ENCODE results near the gene S100A16.
"Not testable (repeated sequence)": the region's sequence is repeated elsewhere in the genome, so short reads cannot be mapped to it uniquely, and the experiment has no call there.

S100A16 gene

DNA sequence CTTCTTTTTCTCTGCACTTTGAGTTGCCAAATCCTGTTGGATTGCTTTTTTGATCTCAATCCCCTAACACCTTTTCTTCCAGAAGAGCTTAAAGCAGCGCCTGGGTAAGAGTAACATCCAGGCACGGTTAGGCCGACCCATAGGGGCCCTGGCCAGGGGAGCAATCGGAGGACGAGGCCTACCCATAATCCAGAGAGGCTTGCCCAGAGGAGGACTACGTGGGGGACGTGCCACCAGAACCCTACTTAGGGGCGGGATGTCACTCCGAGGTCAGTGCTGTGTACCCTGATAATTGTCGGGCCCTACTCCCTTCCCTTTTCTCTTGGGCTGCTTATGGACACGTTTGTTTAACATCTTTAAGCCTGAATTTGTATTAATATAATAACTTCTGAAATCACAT lies 29.2 kb upstream of the S100A16 start:
- no peak for DNase-seq (ENCODE audit: low spot score)
- Histone ChIP-seq H2AK5ac (ENCODE audit: low read depth, low read length) (no peak overlapping the region), H3K36me3 (replicated peaks in 1 of 2; ENCODE audit: control insufficient read depth in 2 of 2, insufficient read depth in 2 of 2, low read length in 2 of 2) (peaks cover 43 to 100% of the 10 kb centered on the region in 2 donors)

DNA sequence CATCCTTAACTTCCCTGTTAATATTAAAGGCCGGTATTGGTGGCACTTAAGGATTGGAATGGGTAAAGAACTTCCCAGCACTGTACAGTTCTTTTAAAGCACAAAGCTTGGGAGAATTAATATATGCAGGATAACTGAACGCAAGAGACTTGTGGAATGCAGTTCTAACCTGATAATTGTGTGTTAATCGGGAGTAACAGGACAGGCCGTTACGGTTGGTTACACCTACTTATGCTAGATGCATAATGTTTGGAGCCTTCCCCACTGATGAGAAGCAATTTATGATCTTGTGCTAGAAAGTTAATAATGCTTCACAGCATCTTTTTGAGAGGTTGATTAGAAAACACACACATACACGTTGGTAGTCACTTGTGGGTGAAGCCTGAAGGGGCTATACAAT lies 27.9 kb upstream of the S100A16 start:
- H3K4ac ChIP-seq (ENCODE audit: low read length) = no peak overlapping the region
- no peak overlapping the region for H2BK12ac ChIP-seq (ENCODE audit: low read length)
- H4K91ac ChIP-seq (ENCODE audit: low read depth, low read length, poor library complexity) = no peak overlapping the region
- no CpG with 5 or more reads among the region's 6 CpGs for WGBS, 2 donors (ENCODE audit: extremely low coverage in 2 of 2, insufficient read length in 2 of 2, insufficient replicate concordance in 1 of 2)
- H4K8ac ChIP-seq (ENCODE audit: low read depth, low read length) = no peak overlapping the region
- H3K9me3 ChIP-seq (replicated peaks in 1 of 2; ENCODE audit: control insufficient read depth in 2 of 2, insufficient read depth in 1 of 2, low read depth in 1 of 2, low read length in 2 of 2) = peaks cover 0 to 5% of the 10 kb centered on the region in 2 donors
- peaks cover 5% of the 10 kb centered on the region for H3K79me1 ChIP-seq (ENCODE audit: low read depth, low read length)
- H3K9ac ChIP-seq (ENCODE audit: low read depth, low read length, poor library complexity) = no peak overlapping the region
- H2BK5ac ChIP-seq (ENCODE audit: low read length) = no peak overlapping the region
- no peak overlapping the region for H3K23ac ChIP-seq (ENCODE audit: low read depth, low read length, poor library complexity)
- no peak overlapping the region for H3K4me3 ChIP-seq (ENCODE audit: low read length in 2 of 2)
- H3K4me2 ChIP-seq (ENCODE audit: insufficient read depth, low read length, poor library complexity, severe bottlenecking) = no peak overlapping the region
- H3K36me3 ChIP-seq (replicated peaks in 1 of 2; ENCODE audit: control insufficient read depth in 2 of 2, insufficient read depth in 2 of 2, low read length in 2 of 2) = peaks cover 49 to 100% of the 10 kb centered on the region in 2 donors
- no peak overlapping the region for H3K18ac ChIP-seq (ENCODE audit: low read length)
- no peaks in the 10 kb centered on the region for H3K27me3 ChIP-seq (ENCODE audit: control insufficient read depth in 3 of 3, insufficient read depth in 3 of 3, low read depth in 1 of 3, low read length in 3 of 3)
- no peak overlapping the region for H2BK120ac ChIP-seq (ENCODE audit: low read depth, low read length)
- no peak overlapping the region for H3K14ac ChIP-seq (ENCODE audit: low read length)
- H2AFZ ChIP-seq (ENCODE audit: low read length) = no peak overlapping the region
- H3K4me1 ChIP-seq (ENCODE audit: control insufficient read depth in 2 of 2, insufficient read depth in 1 of 2, low read depth in 1 of 2, low read length in 2 of 2) = no peaks in the 10 kb centered on the region
- H2BK15ac ChIP-seq (ENCODE audit: low read length) = no peak overlapping the region
- no peak overlapping the region for H3K27ac ChIP-seq (replicated peaks; ENCODE audit: low read length)
- H2AK5ac ChIP-seq (ENCODE audit: low read depth, low read length) = no peak overlapping the region
- no peak for DNase-seq (ENCODE audit: low spot score)

More for the DNA sequence above, 29.2 kb upstream of the S100A16 start:
- H3K27me3 ChIP-seq (ENCODE audit: control insufficient read depth in 3 of 3, insufficient read depth in 3 of 3, low read depth in 1 of 3, low read length in 3 of 3) = no peaks in the 10 kb centered on the region
- no peak overlapping the region for H2BK12ac ChIP-seq (ENCODE audit: low read length)
- H3K27ac ChIP-seq (replicated peaks; ENCODE audit: low read length) = no peak overlapping the region
- no peaks in the 10 kb centered on the region for H3K4me1 ChIP-seq (ENCODE audit: control insufficient read depth in 2 of 2, insufficient read depth in 1 of 2, low read depth in 1 of 2, low read length in 2 of 2)
- no peak overlapping the region for H2BK15ac ChIP-seq (ENCODE audit: low read length)
- no peak overlapping the region for H3K9ac ChIP-seq (ENCODE audit: low read depth, low read length, poor library complexity)
- H3K4me3 ChIP-seq (ENCODE audit: low read length in 2 of 2) = no peak overlapping the region
- no peak overlapping the region for H4K8ac ChIP-seq (ENCODE audit: low read depth, low read length)
- no peak overlapping the region for H3K18ac ChIP-seq (ENCODE audit: low read length)
- no CpG with 5 or more reads among the region's 11 CpGs for WGBS, 2 donors (ENCODE audit: extremely low coverage in 2 of 2, insufficient read length in 2 of 2, insufficient replicate concordance in 1 of 2)
- H3K14ac ChIP-seq (ENCODE audit: low read length) = no peak overlapping the region
- H3K23ac ChIP-seq (ENCODE audit: low read depth, low read length, poor library complexity) = no peak overlapping the region
- no peak overlapping the region for H2AFZ ChIP-seq (ENCODE audit: low read length)
- H2BK120ac ChIP-seq (ENCODE audit: low read depth, low read length) = no peak overlapping the region
- no peak overlapping the region for H3K4ac ChIP-seq (ENCODE audit: low read length)
- no peak overlapping the region for H4K91ac ChIP-seq (ENCODE audit: low read depth, low read length, poor library complexity)
- H3K9me3 ChIP-seq (replicated peaks in 1 of 2; ENCODE audit: control insufficient read depth in 2 of 2, insufficient read depth in 1 of 2, low read depth in 1 of 2, low read length in 2 of 2) = no peaks in the 10 kb centered on the region
- peaks cover 2% of the 10 kb centered on the region for H3K79me1 ChIP-seq (ENCODE audit: low read depth, low read length)
- no peak overlapping the region for H2BK5ac ChIP-seq (ENCODE audit: low read length)
- H3K4me2 ChIP-seq (ENCODE audit: insufficient read depth, low read length, poor library complexity, severe bottlenecking) = no peak overlapping the region

DNA sequence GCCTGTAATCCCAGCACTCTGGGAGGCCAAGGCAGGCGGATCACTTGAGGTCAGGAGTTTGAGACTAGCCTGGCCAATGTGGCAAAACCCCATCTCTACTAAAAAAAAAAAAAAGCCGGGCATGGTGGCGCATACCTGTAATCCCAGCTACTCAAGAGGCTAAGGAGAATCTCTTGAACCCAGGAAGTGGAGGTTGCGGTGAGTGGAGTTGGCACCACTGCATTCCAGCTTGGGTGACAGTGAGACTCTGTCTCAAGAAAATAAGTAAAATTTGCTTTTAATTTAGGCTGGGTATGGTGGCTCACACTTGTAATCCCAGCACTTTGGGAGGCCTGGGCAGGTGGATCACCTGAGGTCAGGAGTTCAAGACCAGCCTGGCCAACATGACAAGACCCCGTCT lies 27.3 kb upstream of the S100A16 start:
- not testable (repeated sequence) for H3K23ac ChIP-seq (ENCODE audit: low read depth, low read length, poor library complexity); H4K8ac ChIP-seq (ENCODE audit: low read depth, low read length); H3K79me1 ChIP-seq (ENCODE audit: low read depth, low read length); H4K91ac ChIP-seq (ENCODE audit: low read depth, low read length, poor library complexity); H3K9me3 ChIP-seq (replicated peaks in 1 of 2; ENCODE audit: control insufficient read depth in 2 of 2, insufficient read depth in 1 of 2, low read depth in 1 of 2, low read length in 2 of 2); H3K4ac ChIP-seq (ENCODE audit: low read length); H3K9ac ChIP-seq (ENCODE audit: low read depth, low read length, poor library complexity); H3K27me3 ChIP-seq (ENCODE audit: control insufficient read depth in 3 of 3, insufficient read depth in 3 of 3, low read depth in 1 of 3, low read length in 3 of 3); H2BK12ac ChIP-seq (ENCODE audit: low read length); H2AK5ac ChIP-seq (ENCODE audit: low read depth, low read length); H2BK5ac ChIP-seq (ENCODE audit: low read length); H2BK120ac ChIP-seq (ENCODE audit: low read depth, low read length); DNase-seq (ENCODE audit: low spot score); H3K4me1 ChIP-seq (ENCODE audit: control insufficient read depth in 2 of 2, insufficient read depth in 1 of 2, low read depth in 1 of 2, low read length in 2 of 2); H3K27ac ChIP-seq (replicated peaks; ENCODE audit: low read length); H3K14ac ChIP-seq (ENCODE audit: low read length); H3K18ac ChIP-seq (ENCODE audit: low read length); H3K4me3 ChIP-seq (ENCODE audit: low read length in 2 of 2); H3K4me2 ChIP-seq (ENCODE audit: insufficient read depth, low read length, poor library complexity, severe bottlenecking); H2AFZ ChIP-seq (ENCODE audit: low read length); H2BK15ac ChIP-seq (ENCODE audit: low read length)
- peaks cover 43 to 100% of the 10 kb centered on the region in 2 donors for H3K36me3 ChIP-seq (replicated peaks in 1 of 2; ENCODE audit: control insufficient read depth in 2 of 2, insufficient read depth in 2 of 2, low read length in 2 of 2)
- WGBS, 2 donors (ENCODE audit: extremely low coverage in 2 of 2, insufficient read length in 2 of 2, insufficient replicate concordance in 1 of 2) = no CpG with 5 or more reads among the region's 5 CpGs

DNA sequence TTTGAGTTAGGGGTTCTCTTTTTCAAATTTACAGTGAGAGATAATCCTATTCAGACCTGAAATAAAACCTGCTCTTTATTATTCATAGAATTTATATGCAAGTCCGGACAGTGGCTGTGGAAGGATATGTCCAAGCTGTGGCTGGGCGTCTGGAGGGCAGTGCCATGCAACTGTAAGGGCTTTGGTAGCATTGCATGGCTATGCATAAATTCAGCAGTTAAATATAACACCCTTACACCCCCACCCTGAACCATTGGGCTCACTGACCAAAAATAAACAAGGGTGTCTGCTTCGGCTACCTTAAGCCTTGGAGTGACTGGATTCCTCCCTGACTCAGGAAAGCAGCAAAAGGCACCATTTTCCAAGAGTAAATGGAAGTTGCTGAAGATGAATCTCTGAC lies 26.3 kb upstream of the S100A16 start:
- Histone ChIP-seq H2BK120ac (ENCODE audit: low read depth, low read length) (no peak overlapping the region), H3K18ac (ENCODE audit: low read length) (no peak overlapping the region), H3K4ac (ENCODE audit: low read length) (no peak overlapping the region), H2AK5ac (ENCODE audit: low read depth, low read length) (no peak overlapping the region), H3K27me3 (ENCODE audit: control insufficient read depth in 3 of 3, insufficient read depth in 3 of 3, low read depth in 1 of 3, low read length in 3 of 3) (no peaks in the 10 kb centered on the region), H3K9ac (ENCODE audit: low read depth, low read length, poor library complexity) (no peak overlapping the region), H3K36me3 (replicated peaks in 1 of 2; ENCODE audit: control insufficient read depth in 2 of 2, insufficient read depth in 2 of 2, low read length in 2 of 2) (peaks cover 38 to 94% of the 10 kb centered on the region in 2 donors), H2BK15ac (ENCODE audit: low read length) (no peak overlapping the region), H3K79me1 (ENCODE audit: low read depth, low read length) (peaks cover 5% of the 10 kb centered on the region), H3K4me3 (ENCODE audit: low read length in 2 of 2) (no peak overlapping the region), H2BK12ac (ENCODE audit: low read length) (no peak overlapping the region), H4K91ac (ENCODE audit: low read depth, low read length, poor library complexity) (no peak overlapping the region), H2AFZ (ENCODE audit: low read length) (no peak overlapping the region), H4K8ac (ENCODE audit: low read depth, low read length) (no peak overlapping the region), H3K23ac (ENCODE audit: low read depth, low read length, poor library complexity) (no peak overlapping the region), H3K4me2 (ENCODE audit: insufficient read depth, low read length, poor library complexity, severe bottlenecking) (no peak overlapping the region), H3K9me3 (replicated peaks in 1 of 2; ENCODE audit: control insufficient read depth in 2 of 2, insufficient read depth in 1 of 2, low read depth in 1 of 2, low read length in 2 of 2) (peaks cover 0 to 7% of the 10 kb centered on the region in 2 donors), H3K4me1 (ENCODE audit: control insufficient read depth in 2 of 2, insufficient read depth in 1 of 2, low read depth in 1 of 2, low read length in 2 of 2) (peaks cover 1 to 3% of the 10 kb centered on the region in 2 donors), H2BK5ac (ENCODE audit: low read length) (no peak overlapping the region), H3K14ac (ENCODE audit: low read length) (no peak overlapping the region), H3K27ac (replicated peaks; ENCODE audit: low read length) (no peak overlapping the region)
- no peak for DNase-seq (ENCODE audit: low spot score)
- WGBS, 2 donors (ENCODE audit: extremely low coverage in 2 of 2, insufficient read length in 2 of 2, insufficient replicate concordance in 1 of 2) = no CpG with 5 or more reads among the region's 3 CpGs

Measured in neuronal stem cell (in vitro differentiated cells).